Body of pancreas (tissue), 4 donors: Measurements from ENCODE around the gene ZNF213. TPM values are rescaled to one million over a fixed set of nuclear protein-coding genes. Genes with fewer than 3 reads are reported as not detected.
A peak's percentile ranks its signal among the peaks of the same experiment; 100 is the strongest.

ENCODE experiments used
- ATAC-seq: fragments of 150-250 bp; one replicate; pipeline ENCODE4 v1.9.1; 2016
- DNase-seq, 4 donors: peaks; one replicate each; pipeline ENCODE4 v3.0.0-alpha.2; 2019
- H3K27ac ChIP-seq, 4 donors: fragments of 200-600 bp; sonication (generic); 1 replicate in 3 of 4; 2 replicates in 1 of 4; pipeline versions ENCODE4 v1.5.1 to v1.6.1; 2016 to 2019; ENCODE audit warnings: mild to moderate bottlenecking in 1 of 4, mixed read lengths in 1 of 4, moderate library complexity in 1 of 4
- H3K27me3 ChIP-seq, 2 donors: fragments of 200-600 bp; sonication (generic); one replicate each; pipeline ENCODE4 v1.6.0; 2016; ENCODE audit warnings: mild to moderate bottlenecking in 1 of 2
- H3K36me3 ChIP-seq, 2 donors: fragments of 200-600 bp; sonication (generic); replicated peaks in 1 of 2; 2 replicates each; pipeline ENCODE4 v1.5.1; 2016; ENCODE audit warnings: low read depth in 2 of 2; ENCODE audit not compliant: insufficient read depth in 1 of 2
- H3K4me1 ChIP-seq: fragments of 200-600 bp; sonication (generic); one replicate; pipeline ENCODE4 v1.6.0; 2016
- H3K4me3 ChIP-seq, 2 donors: fragments of 200-600 bp; sonication (generic); 1 replicate in 1 of 2; 2 replicates in 1 of 2; pipeline ENCODE4 v1.5.1; 2016 to 2019
- H3K9me3 ChIP-seq, 3 donors: fragments of 200-600 bp; sonication (generic); 1 replicate in 2 of 3; 2 replicates in 1 of 3; pipeline ENCODE4 v1.5.1; 2016
- POLR2A ChIP-seq, 3 donors: fragments of 450-650 bp; IDR thresholded peaks; one replicate each; pipeline ENCODE4 v1.6.1; 2016; ENCODE audit warnings: antibody characterized with exemption in 3 of 3, mild to moderate bottlenecking in 2 of 3
- WGBS, 2 donors: methylation state at CpG; one replicate each; pipeline ENCODE4 v1.1.5; 2017; 5-methylcytosine and 5-hydroxymethylcytosine counted together
- intact Hi-C: fragments of 100-400 bp; cut with DNase I; formaldehyde crosslinking; loops from one replicate; pipeline ENCODE4 v1.15.1; 2023
- small RNA-seq: library from RNA; depleted of rRNA; stranded (forward); fragments of <200 nt; gene quantifications from one replicate; pipeline ENCODE3, GENCODE V24; 2016
- total RNA-seq, 2 donors: library from RNA; depleted of rRNA; stranded (reverse); fragments of >200 nt; gene quantifications; one replicate each; pipeline ENCODE4 v1.1.0, GENCODE V29; 2016
- TF ChIP-seq, protein P1 (sequence below), 7 experiments: fragments of 450-650 bp in 4 of 7; fragments of 200-600 bp in 3 of 7; sonication (generic) in 3 of 7; IDR thresholded peaks; one replicate each; pipeline ENCODE4 v1.5.1; 2016 to 2019; ENCODE audit warnings: antibody characterized with exemption in 7 of 7

The ZNF213 gene
- total RNA-seq, 2 donors from 2014 or later, result 12.5 to 21.4 TPM

DNA sequence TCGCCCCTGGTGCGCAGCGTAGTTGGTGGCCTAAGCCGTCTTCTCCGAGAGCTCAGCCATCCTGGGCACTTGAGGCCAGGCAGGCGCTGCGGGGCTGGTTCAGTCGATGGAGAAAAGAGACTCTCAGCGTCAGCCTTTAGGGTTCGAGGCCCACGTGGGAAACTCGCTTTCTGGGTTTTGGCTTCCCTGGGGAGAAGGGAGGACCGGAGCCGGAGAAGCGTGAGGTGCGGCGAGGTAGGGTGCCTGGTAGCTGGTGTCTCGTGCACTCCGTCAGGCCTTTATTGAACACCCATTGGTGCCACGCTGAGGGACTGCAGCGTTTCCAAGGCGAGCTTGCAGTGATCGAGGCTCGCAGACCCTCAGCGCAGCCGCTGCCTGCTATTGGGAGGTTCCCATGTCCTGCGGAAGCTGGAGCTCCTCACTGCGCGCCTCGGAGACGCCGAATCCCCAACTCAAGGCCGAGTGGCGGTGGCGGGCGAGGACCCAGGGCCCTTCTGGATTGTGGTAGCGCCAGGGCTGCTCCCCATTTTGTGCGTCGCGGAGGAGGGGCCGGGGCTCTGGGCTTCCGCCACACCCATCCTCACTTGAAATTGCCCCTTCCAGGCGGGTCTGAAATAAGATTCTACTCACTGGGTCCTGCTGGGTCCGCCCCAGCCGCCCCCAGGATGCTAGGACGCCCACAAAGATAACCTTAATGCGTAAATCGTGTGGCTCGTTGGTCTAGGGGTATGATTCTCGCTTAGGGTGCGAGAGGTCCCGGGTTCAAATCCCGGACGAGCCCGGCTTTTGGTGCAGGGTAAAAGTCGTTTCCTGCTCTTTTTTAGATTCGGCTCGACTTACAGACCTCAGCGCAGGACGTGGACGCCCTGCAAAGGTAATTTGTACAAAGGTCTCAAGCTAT is 54.3 kb downstream of the ZNF213 start:
- WGBS, 2 donors, result 2 to 3% methylated on average over 21 to 61 of the region's 61 CpGs
- Histone ChIP-seq H3K27ac (no peak overlapping the region), H3K4me1 (peaks cover 17% of the 10 kb centered on the region), H3K27me3 (peaks cover 4 to 58% of the 10 kb centered on the region in 2 donors), H3K36me3 (no peaks in the 10 kb centered on the region), H3K9me3 (no peaks in the 10 kb centered on the region), H3K4me3 (no peak overlapping the region)
- no peak for TF ChIP-seq POLR2A (IDR thresholded peaks at IDR 0.05)
- TF ChIP-seq, protein P1, sequence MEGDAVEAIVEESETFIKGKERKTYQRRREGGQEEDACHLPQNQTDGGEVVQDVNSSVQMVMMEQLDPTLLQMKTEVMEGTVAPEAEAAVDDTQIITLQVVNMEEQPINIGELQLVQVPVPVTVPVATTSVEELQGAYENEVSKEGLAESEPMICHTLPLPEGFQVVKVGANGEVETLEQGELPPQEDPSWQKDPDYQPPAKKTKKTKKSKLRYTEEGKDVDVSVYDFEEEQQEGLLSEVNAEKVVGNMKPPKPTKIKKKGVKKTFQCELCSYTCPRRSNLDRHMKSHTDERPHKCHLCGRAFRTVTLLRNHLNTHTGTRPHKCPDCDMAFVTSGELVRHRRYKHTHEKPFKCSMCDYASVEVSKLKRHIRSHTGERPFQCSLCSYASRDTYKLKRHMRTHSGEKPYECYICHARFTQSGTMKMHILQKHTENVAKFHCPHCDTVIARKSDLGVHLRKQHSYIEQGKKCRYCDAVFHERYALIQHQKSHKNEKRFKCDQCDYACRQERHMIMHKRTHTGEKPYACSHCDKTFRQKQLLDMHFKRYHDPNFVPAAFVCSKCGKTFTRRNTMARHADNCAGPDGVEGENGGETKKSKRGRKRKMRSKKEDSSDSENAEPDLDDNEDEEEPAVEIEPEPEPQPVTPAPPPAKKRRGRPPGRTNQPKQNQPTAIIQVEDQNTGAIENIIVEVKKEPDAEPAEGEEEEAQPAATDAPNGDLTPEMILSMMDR (IDR thresholded peaks at IDR 0.05), result no peak
- ATAC-seq (peak; percentile 42), DNase-seq (no peak)
- intact Hi-C loops, result no loop called here

DNA sequence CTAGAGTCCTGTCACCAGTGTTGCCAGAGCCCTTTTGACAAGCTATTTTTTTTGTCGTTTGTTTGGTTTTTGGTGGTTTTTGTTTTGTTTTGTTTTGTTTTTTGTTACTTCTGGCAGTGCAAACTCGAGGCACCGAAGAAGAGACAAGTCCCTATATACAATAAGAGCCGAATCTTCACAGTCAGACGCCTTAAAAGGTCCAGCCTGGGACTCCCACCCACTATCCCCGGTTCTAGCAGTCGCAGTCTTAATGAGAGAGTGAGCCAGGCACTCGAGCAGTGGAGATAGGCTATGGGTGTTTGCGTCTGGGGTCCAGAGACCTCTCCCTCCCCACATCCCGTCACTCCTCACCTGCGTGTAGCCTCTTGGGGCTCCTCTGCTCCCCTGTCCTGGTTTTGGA is 55.0 kb downstream of the ZNF213 start:
- Histone ChIP-seq H3K27ac (no peak overlapping the region), H3K27me3 (peaks cover 4 to 55% of the 10 kb centered on the region in 2 donors), H3K4me1 (peaks cover 17% of the 10 kb centered on the region), H3K36me3 (no peaks in the 10 kb centered on the region), H3K9me3 (no peaks in the 10 kb centered on the region), H3K4me3 (no peak overlapping the region)
- no peak for DNase-seq
- intact Hi-C loops, result no loop called here
- WGBS, 2 donors, result 11 to 17% methylated on average over 8 to 11 of the region's 11 CpGs
- no peak for ATAC-seq
- TF ChIP-seq, protein P1 (IDR thresholded peaks at IDR 0.05), result no peak
- TF ChIP-seq POLR2A (IDR thresholded peaks at IDR 0.05), result no peak

DNA sequence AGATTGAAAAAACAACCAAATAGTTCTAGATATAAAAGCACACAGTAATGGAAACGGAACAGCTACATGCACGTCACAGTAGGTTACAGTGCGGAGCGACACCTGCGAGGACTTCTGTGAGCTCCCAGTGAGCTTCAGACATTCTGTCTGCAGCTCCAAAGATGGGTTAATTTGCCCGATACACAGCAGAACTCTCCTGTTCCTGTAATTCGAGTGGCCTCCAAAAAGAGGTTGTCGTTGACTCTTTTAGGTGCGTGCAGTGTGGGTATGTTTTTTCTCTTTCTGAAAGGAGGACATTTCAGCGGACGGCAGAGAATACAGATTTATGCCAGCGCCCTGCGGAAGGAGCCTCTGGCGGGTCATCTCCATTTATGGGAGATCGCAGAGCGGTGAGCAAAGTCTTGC is 56.1 kb downstream of the ZNF213 start:
- Histone ChIP-seq H3K27me3 (peaks cover 4 to 53% of the 10 kb centered on the region in 2 donors), H3K36me3 (no peaks in the 10 kb centered on the region), H3K9me3 (no peaks in the 10 kb centered on the region), H3K4me1 (peaks cover 17% of the 10 kb centered on the region), H3K27ac (no peak overlapping the region), H3K4me3 (no peak overlapping the region)
- intact Hi-C loops, result no loop called here
- TF ChIP-seq, protein P1 (IDR thresholded peaks at IDR 0.05), result no peak
- no peak for TF ChIP-seq POLR2A (IDR thresholded peaks at IDR 0.05)
- no peak for ATAC-seq
- WGBS, 2 donors, result 6 to 12% methylated on average over 10 to 16 of the region's 16 CpGs
- no peak for DNase-seq

Small RNA genes within 50 kb of the gene (small RNA-seq; reads per million reads assigned to genes)
- not detected for gene RNU1-22P

Other genes starting within 250 kb of the ZNF213 start
- gene FLYWCH1, start 223.1 kb upstream of the ZNF213 start, total RNA-seq, result 10 to 100 TPM; 24.6 to 53.7 TPM
- 1 to 10 TPM in 1 of 2 donors, not detected in 1; 6.3 TPM for gene KREMEN2, start 170.8 kb upstream of the ZNF213 start, total RNA-seq
- gene PAQR4, start 165.7 kb upstream of the ZNF213 start, total RNA-seq, result 10 to 100 TPM in 1 of 2 donors, 1 to 10 TPM in 1; 8.8 to 13.2 TPM
- gene PKMYT1, start 154.6 kb upstream of the ZNF213 start, total RNA-seq, result under 1 TPM in 1 of 2 donors, not detected in 1; 0.26 TPM
- gene CLDN9, start 122.1 kb upstream of the ZNF213 start, total RNA-seq, result 10 to 100 TPM in 1 of 2 donors, 1 to 10 TPM in 1; 4.7 to 11.2 TPM
- under 1 TPM; 0.33 to 0.78 TPM for gene CLDN6, start 116.8 kb upstream of the ZNF213 start, total RNA-seq
- 100 to 1,000 TPM; 132 to 229 TPM for gene TNFRSF12A, start 114.7 kb upstream of the ZNF213 start, total RNA-seq
- gene HCFC1R1, start 111.1 kb upstream of the ZNF213 start, total RNA-seq, result 10 to 100 TPM in 1 of 2 donors, 1 to 10 TPM in 1; 6.9 to 15.3 TPM
- 10 to 100 TPM; 11.7 to 21.8 TPM for gene THOC6, start 111.0 kb upstream of the ZNF213 start, total RNA-seq
- 100 to 1,000 TPM; 132 to 357 TPM for gene BICDL2, start 98.1 kb upstream of the ZNF213 start, total RNA-seq
- under 1 TPM; under 0.01 to 0.99 TPM for gene MMP25, start 88.5 kb upstream of the ZNF213 start, total RNA-seq
- gene IL32, start 69.4 kb upstream of the ZNF213 start, total RNA-seq, result 100 to 1,000 TPM; 184 to 238 TPM
- gene ZSCAN10, start 35.7 kb upstream of the ZNF213 start, total RNA-seq, result not detected
- 10 to 100 TPM; 14.2 to 20.0 TPM for gene ZNF205, start 22.4 kb upstream of the ZNF213 start, total RNA-seq
- not detected for gene OR1F1, start 53.2 kb downstream of the ZNF213 start, total RNA-seq
- gene ZNF200, start 100.1 kb downstream of the ZNF213 start, total RNA-seq, result 1 to 10 TPM; 2.0 to 7.0 TPM
- gene MEFV, start 121.6 kb downstream of the ZNF213 start, total RNA-seq, result under 1 TPM; 0.78 to 0.99 TPM
- gene ZNF263, start 148.5 kb downstream of the ZNF213 start, total RNA-seq, result 10 to 100 TPM; 19.8 to 31.1 TPM
- 1 to 10 TPM; 2.6 to 4.6 TPM for gene TIGD7, start 170.4 kb downstream of the ZNF213 start, total RNA-seq
- gene ZNF75A, start 170.5 kb downstream of the ZNF213 start, total RNA-seq, result 10 to 100 TPM; 12.9 to 15.3 TPM
- not detected for gene OR2C1, start 220.9 kb downstream of the ZNF213 start, total RNA-seq